Activated naive CD4-positive, alpha-beta T cell (primary cell): ENCODE results near the gene WFS1.
A peak's percentile ranks its signal among the peaks of the same experiment; 100 is the strongest.

Source experiments
- DNase-seq, 4 experiments: peaks; one replicate each; lab custom pipeline; 2025; lab: John Stamatoyannopoulos, UW

The WFS1 gene

DNA sequence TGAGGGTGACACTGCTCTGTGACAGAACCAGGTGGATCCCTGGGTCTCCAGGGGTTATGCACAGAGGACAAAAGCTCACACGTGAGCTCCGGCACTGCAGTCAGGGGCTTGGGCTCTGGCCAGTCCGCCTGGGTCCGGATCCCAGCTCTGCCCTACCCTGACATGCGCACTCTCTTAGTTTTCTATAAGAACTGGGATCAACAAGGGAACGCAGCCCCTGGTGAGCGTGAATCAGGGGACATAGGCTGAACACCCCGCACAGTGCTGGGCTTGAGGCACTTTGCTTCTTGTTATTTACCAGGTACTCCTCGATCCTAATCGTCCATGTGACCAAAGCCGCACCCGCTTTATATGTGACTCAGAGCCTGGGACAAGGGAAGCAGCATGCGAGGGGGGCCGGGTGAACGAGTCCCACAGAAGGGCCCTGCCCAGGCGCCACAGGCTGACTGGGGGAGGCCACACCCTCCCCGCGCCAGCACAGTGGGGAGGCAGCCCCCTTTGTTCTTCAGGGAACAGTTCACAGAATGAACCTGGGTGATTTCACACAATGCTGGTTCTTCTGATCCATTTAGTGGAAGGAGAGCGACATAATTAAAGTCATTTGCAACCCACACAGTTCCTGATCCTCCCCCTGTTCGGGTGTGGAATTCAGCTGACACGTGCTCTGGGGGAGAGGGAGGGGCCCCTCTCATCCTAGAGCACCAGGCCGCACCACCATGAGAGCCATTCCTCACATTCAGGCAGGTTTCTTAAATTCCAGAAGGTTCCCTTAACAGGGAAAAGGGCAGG, 55.5 kb downstream of the WFS1 start:
- no peak for DNase-seq

DNA sequence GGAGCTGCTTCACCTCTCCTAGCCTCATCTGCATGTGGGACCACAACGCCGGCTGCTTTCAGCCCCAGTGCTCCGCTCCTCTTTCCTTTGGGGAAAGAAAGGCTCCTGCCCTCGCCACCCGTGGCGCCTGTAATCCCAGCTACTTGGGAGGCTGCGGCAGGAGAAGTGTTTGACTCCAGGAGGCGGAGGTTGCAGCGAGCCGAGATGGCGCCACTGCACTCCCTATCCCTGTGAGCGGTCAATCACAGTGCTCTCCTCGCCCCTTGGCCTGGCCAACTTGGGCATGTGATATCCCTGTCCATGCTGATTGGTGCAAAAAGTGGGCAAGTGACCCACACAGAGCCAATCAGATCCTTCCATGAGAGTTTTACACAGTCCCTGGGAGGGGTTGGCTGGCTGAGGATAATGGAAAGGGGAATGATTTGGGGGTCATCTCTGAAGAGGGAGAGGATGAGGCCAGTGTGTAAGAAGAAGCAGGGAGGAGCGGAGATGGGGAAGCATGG, 56.2 kb downstream of the WFS1 start:
- no peak for DNase-seq

DNA sequence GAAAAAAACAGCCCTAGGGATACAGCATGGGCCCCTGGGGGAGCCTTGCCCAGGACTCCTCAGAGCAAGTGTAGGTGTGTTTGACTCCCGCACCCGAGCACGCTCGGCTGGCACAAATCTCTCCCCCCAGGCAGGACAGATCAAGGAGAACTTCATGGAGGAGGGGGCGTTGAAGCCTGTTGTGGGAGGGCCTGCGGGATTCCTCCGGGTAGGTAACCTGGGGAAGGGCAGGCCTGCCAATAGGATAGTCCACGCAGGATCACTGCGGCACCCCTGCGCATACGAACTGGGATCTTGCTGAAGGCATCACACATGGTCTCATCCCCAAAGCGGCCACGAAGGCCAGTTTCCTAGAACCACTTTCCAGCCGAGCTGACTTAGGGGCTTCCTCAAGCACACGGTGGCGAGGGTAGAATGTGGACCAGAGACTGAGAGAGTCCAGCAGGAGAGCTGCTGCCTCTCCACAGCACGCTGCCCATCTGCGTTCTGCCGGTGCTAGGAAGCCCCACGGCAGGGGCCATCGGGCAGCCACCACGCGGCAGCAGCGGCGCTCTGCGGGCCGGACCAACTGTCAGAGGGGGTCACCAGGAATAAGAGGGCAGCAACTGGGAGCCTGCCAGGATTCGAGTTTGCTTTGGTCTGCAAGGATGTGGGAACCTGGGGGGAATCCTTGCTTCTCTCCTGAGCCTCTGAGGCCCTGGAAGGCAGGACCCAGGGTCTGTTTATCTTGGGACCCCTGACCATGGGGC, 56.8 kb downstream of the WFS1 start:
- no peak for DNase-seq

DNA sequence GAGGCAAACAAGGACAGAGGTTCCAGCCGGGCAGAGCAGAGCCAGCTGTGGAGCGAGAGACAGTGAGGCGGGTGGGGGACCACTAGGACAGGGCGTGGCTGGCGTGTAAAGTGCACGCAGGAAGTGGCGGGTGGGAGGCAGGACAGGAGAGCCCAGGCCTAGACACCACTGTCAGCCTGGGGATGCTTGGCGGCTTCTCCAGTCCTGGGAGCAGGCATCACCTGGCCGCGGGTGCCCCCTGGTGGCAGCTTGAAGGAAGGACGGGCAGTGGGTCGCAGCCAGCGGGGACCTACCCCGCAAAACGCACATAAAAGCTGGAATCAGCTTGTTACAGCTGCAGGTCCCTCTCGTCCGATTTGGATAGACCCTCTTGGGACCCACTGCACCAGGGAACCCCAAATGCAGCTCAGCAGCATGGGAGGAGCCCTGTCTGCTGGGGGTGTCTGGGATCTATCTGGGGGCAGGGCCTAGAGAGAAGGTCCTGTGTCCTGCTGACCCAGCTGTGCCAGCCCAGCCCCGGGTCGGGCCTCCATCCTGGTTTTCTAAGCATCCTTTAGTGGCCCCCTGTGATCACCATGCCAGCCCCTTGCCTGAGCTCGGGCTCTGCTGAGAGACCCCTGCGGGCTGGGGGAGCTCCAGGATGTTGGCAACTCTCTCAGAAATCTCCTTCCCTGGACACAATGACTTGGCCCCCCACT, 57.7 kb downstream of the WFS1 start:
- DNase-seq: peak; percentile 42 to 70 (median 66)

DNA sequence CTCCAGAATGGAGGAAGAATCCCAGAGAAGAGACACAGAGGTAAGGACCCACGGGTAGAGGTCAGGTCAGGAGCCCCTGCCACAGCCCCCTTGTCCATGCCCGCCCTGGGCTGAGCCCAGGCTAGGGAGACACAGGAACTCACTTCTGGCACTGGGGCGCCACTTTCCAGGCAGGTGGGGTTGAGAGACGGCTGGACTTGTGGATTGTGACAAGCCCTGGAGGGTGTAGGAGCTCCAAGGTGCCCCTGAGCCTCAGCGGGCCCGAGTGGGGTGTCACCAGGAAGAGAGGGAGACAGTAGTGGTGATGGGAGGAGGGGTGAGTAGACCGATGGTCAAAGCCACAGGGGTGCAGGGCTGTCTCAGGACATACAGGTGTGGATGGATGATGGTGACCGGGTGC, 58.9 kb downstream of the WFS1 start:
- no peak for DNase-seq

DNA sequence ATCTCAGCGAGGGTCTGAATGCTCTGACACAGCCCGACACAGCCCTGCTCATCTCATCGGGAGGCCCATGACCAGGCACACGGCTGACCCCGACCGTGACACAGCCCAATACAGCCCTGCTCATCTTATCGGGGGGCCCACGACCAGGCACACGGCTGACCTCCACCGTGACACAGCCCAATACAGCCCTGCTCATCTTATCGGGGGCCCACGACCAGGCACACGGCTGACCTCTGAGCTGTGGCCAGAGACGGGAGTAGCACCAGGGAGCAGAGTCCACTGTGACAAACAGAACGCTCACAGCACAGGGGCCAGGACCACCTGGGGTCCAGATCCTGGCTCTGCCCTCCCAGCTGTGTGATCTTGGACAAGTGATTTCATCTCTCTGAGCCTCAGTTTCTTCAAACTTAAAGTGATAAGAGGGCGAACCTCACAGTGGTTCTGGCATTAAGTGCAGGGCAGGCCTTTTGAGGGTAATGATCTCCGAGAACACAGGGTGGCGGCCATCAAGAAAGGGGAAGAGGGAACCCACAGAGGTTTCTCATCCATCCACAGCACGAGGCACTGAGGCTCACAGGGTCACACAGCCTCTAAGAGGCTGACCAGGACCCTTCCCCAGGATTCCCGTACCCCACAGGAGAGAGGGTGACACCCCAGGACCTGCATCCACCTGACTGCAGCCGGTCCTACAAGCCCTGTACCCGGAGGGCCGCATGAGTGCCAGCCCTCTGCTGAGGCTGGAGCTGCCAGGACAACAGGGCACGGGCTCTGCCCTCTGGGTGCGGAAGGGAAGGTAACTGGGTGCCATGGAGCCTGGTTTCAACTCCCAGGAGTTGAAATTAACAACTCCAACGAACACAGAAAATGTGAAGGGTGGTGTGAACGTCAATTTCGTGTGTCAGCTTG, 60.1 kb downstream of the WFS1 start:
- no peak for DNase-seq

DNA sequence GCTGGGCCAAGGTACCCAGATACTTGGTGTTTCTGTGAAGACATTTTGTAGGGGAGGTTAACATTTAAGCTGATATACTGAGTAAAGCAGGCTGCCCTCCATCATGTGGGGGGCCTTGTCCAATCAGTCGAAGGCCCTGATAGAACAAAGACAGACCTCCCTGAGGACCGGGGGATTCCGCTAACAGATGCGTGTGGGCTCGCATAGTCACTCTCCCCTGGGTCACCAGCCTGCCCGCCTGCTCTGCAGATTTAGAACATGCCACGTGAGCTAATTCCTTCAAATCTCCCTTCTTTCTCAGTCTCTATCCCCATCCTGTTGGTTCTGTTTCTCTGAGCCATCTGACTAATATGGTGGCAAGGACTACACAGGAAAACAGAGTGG, 60.7 kb downstream of the WFS1 start:
- DNase-seq: no peak

DNA sequence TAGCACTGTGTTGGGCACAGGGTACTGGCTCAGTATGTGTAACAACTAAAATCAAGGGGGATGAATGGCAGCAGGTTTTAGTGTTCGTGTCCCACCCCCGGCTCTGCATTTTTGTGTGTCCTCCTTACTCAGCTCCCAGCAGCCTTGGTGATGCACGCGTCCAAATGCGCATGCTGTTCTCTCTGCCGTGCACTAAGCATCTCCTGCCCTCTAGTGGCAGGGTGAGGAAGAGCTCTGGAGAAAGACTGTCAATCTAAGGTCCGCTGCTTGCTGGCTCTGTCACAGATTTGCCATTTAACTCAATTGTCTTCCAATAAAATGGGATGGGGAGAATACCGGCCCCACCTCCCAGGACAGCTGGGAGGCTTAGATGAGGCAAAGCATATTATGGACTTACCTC, 61.4 kb downstream of the WFS1 start:
- no peak for DNase-seq

DNA sequence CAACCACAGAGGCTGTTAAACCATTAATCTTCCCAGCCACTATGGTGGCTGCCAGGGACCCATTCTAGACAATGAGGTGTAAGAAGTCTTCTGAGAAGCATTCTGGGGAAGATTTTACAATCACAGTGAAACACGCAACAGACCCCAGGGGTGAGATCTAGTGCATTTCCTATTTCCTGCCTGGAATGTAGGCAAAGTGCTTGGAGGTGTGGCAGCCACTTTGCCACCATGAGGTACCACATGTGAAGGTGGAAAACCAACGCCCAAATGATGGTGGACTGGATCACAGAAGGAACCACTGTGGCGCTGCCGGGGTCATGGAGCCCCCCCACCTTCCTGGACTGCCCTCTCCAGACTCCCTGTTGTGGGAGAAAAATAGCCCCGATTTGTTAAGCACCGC, 61.8 kb downstream of the WFS1 start:
- DNase-seq: no peak

DNA sequence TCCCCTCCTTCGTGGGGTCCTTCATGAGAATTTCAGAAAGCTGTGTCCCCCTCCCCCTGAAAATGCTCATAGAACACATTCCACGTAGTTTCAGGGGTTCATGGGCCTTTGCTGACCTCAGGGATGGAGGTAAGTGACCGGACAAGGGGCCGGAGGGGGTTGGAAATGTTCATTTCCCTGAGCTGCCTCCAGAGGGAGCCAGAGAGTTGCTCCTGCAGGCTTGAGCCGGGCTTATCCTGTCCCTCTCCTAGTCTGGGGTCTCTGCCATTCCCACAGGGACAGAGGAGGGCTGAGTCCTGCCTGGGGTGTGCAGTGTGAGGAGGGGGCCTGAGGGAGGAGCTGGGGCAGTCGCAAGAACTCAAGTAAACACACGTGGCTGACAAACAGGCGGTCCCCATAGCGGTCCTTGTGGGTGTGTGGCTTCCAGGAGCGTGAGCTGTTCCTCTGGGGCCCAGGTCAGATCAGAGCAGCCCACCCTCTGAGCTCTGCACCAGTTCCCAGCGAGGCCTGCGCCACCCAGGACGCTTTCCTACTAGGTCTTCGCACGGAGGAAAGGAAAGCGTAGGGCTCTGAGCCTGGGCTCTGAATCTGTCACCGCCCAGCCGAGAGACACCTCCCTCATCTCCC, 62.5 kb downstream of the WFS1 start:
- DNase-seq: no peak

DNA sequence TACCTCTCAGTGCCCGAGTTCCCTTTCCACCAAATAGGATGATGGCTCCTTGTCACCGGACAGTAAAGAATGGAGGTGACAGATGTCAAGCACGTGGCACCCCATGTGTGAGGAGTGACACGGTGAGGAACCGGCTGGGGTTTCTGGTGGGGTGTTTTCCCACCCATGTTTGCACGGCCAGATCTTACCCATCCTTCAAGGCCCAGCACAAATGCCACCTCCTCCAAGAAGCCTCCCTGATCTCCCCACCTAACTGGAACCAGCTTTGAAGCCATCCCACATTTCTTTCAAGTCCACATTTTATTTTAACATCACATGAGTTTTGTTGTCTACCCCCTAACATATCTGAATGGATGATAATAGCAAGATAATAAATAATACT, 63.0 kb downstream of the WFS1 start:
- no peak for DNase-seq

DNA sequence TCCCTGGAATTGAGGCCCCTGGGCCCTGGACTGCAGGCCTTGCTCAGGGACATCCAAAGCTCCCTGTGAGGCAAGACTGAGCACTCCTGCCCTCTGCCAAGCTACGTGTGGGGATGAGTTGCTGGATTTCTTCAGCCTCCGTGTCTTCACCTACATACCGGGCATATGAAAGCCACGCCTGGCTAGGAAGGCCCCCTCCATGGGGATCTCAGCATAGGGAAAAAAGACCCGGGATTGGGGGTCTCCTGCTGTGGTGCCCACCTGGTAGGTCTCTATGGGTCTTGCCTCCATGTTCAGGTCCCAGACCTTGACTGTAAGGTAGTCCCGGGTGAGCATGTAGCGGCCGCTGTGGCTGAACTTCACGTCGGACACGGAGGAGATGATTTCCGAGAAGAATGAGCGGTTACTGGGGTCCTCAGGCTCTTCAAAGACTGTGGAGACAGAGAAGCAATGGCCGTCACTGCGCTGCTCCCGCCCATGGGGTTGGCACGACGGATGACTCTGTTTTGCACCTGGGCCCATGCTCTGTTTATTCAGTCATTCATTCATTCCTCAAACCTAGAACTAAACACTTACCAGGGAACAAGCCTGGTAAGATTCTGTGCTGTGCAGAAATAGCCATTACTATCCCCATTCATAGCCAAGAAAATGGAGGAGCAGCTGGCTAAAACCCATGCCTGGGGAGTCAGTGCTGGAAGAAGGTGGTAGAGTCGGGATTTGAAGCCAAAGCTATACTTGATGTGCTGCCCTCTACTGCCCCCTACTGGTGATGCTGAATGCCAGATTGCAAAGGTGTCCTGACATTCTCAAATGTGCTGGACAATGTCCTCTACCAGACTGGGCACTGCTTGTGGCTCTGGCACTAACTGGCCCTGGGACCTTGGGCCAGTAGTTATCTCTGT, 63.9 kb downstream of the WFS1 start:
- no peak for DNase-seq

DNA sequence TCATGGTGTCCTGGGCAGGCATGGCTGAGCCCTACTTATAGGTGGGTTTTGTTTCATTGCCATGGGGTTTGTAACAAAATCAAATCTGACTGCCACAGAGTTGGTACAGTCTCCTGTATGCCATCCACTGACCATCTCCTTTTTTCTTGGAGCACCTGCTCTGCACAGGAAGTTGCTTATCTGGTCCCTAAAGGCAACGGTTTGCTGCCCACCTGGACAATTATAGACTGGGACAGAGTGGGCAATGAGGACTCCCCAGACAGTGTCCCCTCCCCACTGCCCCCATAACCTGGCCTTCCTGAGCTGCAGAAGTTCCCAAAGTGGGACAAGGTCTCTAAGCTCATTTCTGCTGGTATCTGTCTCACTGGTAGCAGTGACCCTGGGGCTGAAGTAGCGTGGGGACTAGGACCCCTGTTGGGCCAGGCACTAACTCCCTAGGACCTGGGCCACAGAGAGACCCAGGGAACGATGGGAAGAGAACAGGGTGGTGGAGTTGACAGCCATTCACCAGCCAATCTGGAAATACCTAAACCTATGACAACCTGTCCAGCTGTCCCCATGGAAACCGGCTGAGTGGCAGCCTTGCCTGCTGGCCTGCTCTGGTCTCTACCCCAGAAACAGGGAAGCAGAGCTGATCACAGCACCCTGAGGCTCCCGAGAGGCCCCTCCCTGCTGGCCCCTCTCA, 64.7 kb downstream of the WFS1 start:
- no peak for DNase-seq

DNA sequence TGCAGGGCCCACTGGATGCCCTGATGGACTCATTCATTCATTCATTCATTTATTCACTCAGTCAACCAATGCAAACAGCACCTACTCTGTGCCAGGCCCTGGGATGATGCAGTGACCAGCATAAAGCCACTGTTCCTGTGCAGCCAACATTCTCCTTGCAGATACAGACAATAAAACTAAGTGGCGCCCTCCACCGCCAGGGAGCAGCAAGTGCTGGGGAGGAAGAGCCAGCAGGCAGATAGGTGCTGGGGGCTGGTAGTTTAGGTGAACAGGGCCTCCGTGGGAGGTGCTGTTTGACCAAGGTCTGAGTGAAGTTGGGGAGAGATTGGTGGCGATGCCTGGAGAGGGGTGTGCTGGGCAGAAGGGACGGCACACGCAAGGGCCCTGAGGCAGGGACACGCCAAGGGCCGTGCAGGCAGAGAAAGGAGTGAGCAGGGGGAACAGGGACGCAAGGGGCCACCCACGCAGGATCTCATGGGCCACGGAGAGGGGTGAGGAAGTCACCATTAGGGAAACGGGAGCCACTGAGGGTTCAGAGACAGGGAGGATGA, 65.5 kb downstream of the WFS1 start:
- no peak for DNase-seq

DNA sequence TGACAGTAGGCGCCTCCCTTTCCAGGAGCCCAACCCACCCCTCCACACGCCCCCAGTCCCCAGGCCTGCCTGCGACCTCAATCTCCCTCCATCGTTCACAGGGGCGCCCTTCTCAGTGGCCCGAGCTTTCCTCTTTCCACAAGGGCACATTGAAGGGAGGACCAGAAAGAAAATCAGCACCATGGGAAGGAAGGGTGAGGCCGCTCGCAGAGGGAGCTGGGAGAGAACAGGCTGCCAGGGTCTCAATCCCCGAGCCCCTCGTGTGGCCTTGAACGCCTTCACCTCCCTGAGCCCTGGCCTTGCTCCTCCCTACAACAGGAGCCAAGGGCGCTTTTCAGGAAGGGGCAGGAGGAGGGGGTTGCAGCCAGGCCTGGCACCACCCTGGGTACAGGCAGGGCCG, 66.5 kb downstream of the WFS1 start:
- no peak for DNase-seq

DNA sequence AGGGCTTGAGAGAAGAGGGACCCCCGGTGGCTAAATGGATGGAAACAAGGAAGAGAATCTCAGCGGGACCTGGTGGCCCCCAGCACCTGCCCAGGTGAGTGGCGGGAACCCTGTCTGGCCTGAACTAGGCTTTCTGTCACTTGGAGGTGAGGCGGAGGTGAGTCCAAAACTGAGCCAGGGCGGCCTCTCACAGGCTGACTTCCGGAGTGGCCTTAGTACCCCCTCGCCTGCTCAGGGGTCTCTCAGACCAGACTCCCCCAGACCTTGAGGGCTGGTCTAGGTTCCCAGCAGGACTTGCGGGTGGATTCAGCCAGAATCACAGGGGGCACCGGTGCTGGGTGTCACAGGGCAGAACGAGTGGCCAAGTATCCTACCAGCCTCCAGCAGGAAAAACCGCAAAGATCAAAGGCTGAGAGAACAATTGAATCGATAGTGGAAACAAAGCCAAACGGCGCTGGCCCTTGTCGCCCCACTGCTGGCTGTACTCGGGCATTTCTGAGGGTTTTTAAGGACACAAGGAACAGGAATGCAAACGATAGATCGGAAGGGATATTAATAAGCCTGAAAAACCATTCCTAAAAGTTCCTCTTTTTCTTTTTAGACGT, 67.8 kb downstream of the WFS1 start:
- no peak for DNase-seq

DNA sequence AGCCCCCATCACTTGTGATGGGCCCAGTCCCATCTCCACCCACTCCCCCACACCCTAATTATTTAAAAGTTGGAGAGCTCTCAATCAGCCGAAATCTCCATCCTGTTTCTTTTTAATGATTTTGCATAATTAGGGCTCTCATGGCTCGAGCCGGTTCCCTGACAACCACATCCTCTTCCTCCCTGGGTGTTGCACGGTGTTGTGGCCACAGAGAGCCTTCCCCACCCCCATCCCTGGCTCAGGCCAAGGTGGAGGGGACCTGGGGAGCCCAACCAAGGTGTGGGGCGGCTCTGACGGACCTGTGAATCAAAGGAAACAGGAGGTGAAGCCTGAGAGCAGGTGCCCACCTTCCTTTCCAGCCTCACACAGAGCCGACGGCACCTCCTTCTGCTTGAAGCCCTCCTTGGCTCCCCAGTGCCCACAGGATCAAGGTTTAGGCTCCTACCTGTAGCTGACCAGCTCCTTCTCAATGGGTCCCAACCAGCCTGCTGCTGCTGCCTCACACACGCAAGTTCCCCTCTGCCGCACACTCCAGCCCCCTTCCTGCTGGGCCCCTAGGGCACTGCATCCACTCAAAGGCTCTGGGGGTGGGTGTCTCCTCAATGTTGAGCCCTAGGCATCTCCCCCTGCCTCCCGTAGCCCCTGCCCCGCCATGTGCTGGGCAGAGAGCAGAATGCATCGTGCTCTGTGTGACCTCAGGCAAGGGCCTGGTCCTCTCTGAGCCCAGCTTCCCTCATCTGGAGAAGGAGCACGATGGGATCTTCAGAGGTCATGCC, 68.7 kb downstream of the WFS1 start:
- no peak for DNase-seq
